HL-60 (cell line): Measurements from ENCODE around the gene EIF5A.

ENCODE experiments used
- CTCF ChIP-seq: IDR thresholded peaks from one replicate; pipeline ENCODE4 v1.5.1; 2011; ENCODE audit warnings: low read length, control low read depth, inconsistent platforms; ENCODE audit not compliant: insufficient read depth
- GABPA ChIP-seq: IDR thresholded peaks from 2 replicates; pipeline ENCODE4 v1.6.1; 2012; ENCODE audit warnings: low read depth
- POLR2AphosphoS5 ChIP-seq: IDR thresholded peaks from 2 replicates; pipeline ENCODE4 v1.6.1; 2012; ENCODE audit warnings: low read depth
- TF ChIP-seq, protein P1 (sequence below): IDR thresholded peaks from 2 replicates; pipeline ENCODE4 v1.6.1; 2012; ENCODE audit warnings: low read depth; ENCODE audit not compliant: insufficient replicate concordance

DNA sequence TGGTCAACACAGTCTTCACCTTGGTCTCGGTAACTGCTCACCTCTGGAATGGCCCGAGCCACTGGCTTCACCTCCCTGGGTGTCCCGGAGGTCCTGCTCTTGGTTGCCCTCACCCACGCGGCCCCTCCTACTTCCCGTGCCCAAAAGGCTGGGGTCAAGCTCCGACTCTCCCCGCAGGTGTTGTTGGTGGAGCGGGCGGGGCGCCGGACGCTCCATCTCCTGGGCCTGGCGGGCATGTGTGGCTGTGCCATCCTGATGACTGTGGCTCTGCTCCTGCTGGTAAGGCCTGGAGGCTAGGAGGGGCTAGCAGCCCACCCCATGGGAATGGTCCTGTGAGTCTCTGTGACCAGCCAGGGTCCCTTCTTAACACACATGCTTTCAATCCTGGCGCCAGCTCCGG, 22.5 kb upstream of the EIF5A start:
- TF ChIP-seq, protein P1, sequence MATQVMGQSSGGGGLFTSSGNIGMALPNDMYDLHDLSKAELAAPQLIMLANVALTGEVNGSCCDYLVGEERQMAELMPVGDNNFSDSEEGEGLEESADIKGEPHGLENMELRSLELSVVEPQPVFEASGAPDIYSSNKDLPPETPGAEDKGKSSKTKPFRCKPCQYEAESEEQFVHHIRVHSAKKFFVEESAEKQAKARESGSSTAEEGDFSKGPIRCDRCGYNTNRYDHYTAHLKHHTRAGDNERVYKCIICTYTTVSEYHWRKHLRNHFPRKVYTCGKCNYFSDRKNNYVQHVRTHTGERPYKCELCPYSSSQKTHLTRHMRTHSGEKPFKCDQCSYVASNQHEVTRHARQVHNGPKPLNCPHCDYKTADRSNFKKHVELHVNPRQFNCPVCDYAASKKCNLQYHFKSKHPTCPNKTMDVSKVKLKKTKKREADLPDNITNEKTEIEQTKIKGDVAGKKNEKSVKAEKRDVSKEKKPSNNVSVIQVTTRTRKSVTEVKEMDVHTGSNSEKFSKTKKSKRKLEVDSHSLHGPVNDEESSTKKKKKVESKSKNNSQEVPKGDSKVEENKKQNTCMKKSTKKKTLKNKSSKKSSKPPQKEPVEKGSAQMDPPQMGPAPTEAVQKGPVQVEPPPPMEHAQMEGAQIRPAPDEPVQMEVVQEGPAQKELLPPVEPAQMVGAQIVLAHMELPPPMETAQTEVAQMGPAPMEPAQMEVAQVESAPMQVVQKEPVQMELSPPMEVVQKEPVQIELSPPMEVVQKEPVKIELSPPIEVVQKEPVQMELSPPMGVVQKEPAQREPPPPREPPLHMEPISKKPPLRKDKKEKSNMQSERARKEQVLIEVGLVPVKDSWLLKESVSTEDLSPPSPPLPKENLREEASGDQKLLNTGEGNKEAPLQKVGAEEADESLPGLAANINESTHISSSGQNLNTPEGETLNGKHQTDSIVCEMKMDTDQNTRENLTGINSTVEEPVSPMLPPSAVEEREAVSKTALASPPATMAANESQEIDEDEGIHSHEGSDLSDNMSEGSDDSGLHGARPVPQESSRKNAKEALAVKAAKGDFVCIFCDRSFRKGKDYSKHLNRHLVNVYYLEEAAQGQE: no peak
- TF ChIP-seq CTCF: no peak
- no peak for TF ChIP-seq POLR2AphosphoS5
- TF ChIP-seq GABPA: no peak
